ENCODE results near the gene EVPL. TPM values are rescaled to one million over a fixed set of nuclear protein-coding genes. Genes with fewer than 3 reads are reported as not detected.
A peak's percentile ranks its signal among the peaks of the same experiment; 100 is the strongest.
"Not testable (repeated sequence)": the region's sequence is repeated elsewhere in the genome, so short reads cannot be mapped to it uniquely, and the experiment has no call there.

The EVPL gene
- total and polyA plus RNA-seq, 7 donors = 2.9 to 23.5 (median 6.4) TPM

DNA sequence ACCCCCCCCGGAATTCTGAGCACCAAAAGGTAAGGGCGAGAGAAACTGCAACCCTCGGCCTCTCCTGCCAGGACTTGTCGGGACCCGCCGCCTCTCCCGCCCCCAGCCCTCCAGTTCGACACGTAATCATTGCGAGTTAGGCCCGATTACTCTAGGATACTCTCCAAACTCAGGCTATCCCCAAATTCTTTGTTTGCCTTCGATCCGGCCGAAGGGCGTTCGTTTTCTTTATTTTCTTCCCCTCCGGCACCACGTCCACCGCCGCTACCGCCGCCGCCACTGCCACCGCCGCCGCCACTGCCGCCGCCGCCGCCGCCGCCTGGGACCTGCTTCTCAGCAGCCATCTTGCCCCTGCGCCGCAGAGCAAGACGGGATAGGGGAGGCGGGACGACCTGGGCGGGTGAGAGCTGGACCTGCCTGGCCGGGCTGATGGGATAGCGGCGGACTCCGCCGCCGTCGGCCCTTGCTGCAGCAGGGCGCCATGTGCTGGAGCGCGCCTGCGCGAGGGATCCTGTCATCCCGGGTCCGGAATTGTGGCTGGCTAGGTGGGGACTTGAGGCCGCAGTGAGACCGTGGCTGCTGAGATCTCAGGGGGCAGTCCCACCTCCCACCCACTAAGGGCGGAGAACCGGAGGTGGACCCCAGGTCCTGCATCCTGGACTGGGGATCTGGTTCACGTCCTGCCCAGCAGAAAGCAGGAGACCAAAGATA is 45.2 kb upstream of the EVPL start, which contains the start of gene SRP68:
SRP68 (minus strand) TSS at position 370 of the 711 bp plus-strand sequence; CDS start at position 344, 26 bp downstream.
- H3K27me3 ChIP-seq = peaks cover 32 to 40% (median 39%) of the 10 kb centered on the region in 3 donors
- peaks cover 4 to 33% (median 10%) of the 10 kb centered on the region in 4 donors for H3K36me3 ChIP-seq
- H3K4me1 ChIP-seq = peaks cover 3 to 63% (median 55%) of the 10 kb centered on the region in 4 donors
- WGBS, 2 donors = 0 to 1% methylated on average over 57 of the region's 57 CpGs
- H3K9me3 ChIP-seq = no peaks in the 10 kb centered on the region
- peak within 1 kb of the TSS; percentile 72 to 82 (median 80) for H3K27ac ChIP-seq
- peak within 1 kb of the TSS; percentile 59 to 90 (median 82) for H3K4me3 ChIP-seq
- peak; percentile 95 for DNase-seq
- TF ChIP-seq EP300 (IDR thresholded peaks at IDR 0.05) (no peak), POLR2A (IDR thresholded peaks at IDR 0.05) (peak; percentile 28 to 61), POLR2AphosphoS5 (IDR thresholded peaks at IDR 0.05) (peak; percentile 63 to 88 (median 80))
- TF ChIP-seq, protein P1, sequence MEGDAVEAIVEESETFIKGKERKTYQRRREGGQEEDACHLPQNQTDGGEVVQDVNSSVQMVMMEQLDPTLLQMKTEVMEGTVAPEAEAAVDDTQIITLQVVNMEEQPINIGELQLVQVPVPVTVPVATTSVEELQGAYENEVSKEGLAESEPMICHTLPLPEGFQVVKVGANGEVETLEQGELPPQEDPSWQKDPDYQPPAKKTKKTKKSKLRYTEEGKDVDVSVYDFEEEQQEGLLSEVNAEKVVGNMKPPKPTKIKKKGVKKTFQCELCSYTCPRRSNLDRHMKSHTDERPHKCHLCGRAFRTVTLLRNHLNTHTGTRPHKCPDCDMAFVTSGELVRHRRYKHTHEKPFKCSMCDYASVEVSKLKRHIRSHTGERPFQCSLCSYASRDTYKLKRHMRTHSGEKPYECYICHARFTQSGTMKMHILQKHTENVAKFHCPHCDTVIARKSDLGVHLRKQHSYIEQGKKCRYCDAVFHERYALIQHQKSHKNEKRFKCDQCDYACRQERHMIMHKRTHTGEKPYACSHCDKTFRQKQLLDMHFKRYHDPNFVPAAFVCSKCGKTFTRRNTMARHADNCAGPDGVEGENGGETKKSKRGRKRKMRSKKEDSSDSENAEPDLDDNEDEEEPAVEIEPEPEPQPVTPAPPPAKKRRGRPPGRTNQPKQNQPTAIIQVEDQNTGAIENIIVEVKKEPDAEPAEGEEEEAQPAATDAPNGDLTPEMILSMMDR (IDR thresholded peaks at IDR 0.05) = no peak
- intact Hi-C loops (cut with DNase I) = loop anchor here (2.0 to 10.0 kb wide), 2 partner anchors 58 to 168 kb away; partner anchors contain the start of gene MRPL38

DNA sequence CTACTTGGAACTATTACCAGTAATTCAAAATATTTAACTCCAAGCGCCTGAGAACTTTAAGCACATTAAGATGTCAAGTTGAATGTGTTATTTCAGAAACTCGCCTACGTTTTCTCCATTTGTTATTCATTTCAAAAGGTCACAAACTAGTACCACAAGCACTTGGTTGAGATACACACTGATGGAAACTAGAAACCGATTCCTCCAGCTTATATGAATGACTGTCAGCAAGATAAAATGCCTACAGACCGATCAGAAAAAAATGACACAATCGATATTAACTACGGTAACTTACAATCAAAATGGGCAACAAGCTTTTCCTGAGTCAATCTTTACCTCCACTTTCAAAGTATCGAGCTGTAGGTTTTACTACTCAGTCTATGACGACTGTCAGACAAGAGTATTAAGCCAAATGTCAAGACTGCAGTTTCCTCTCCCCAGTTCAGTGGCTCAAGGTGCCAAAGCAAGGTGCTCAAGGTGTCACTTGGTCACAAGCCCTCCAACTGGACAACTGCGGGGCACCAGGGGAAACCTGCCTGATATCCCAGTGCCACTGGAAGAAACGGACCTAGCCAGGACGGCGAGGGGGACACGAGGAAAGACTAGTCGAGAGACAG is 44.5 kb upstream of the EVPL start:
- 5 to 12% methylated on average over 15 of the region's 15 CpGs for WGBS, 2 donors
- H3K36me3 ChIP-seq = peaks cover 11 to 40% (median 17%) of the 10 kb centered on the region in 4 donors
- peaks cover 26 to 33% (median 33%) of the 10 kb centered on the region in 3 donors for H3K27me3 ChIP-seq
- peaks cover 3 to 57% (median 49%) of the 10 kb centered on the region in 4 donors for H3K4me1 ChIP-seq
- H3K9me3 ChIP-seq = no peaks in the 10 kb centered on the region
- TF ChIP-seq, protein P1 (IDR thresholded peaks at IDR 0.05) = no peak
- no peak for TF ChIP-seq EP300 (IDR thresholded peaks at IDR 0.05)
- no peak for TF ChIP-seq POLR2A (IDR thresholded peaks at IDR 0.05)
- H3K4me3 ChIP-seq = peak overlapping the region; percentile 59 to 90 (median 82)
- peak overlapping the region; percentile 72 to 82 (median 80) for H3K27ac ChIP-seq
- DNase-seq = no peak
- intact Hi-C loops (cut with DNase I) = loop anchor here (2.0 to 10.0 kb wide), 2 partner anchors 57 to 167 kb away; partner anchors contain the start of gene MRPL38

DNA sequence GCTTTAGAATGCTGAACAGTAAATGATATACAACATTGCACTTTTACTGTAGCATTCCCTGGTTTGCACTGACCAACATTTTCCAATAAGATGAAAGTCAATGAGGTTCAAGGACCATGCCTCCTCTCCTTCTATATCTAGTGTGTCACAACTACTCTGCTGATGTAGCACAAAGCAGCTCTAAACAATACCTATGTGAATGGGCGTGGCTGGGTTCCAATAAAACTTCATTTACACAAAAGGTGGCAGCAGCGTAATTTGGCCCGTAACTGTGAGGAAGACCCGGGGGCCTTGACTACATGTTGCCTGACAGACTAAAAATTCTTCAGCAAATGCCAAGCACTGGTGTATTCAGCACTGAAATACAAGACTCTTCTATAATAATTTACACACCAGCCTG is 38.7 kb upstream of the EVPL start:
- Histone ChIP-seq H3K4me1 (peaks cover 0 to 15% (median 6%) of the 10 kb centered on the region in 4 donors), H3K27ac (no peak overlapping the region), H3K27me3 (no peaks in the 10 kb centered on the region), H3K4me3 (no peak overlapping the region), H3K9me3 (no peaks in the 10 kb centered on the region), H3K36me3 (peaks cover 45 to 94% (median 59%) of the 10 kb centered on the region in 4 donors)
- WGBS, 2 donors = 27 to 77% methylated on average over 4 of the region's 4 CpGs
- TF ChIP-seq POLR2A (IDR thresholded peaks at IDR 0.05) = no peak
- TF ChIP-seq, protein P1 (IDR thresholded peaks at IDR 0.05) = no peak
- no peak for TF ChIP-seq POLR2AphosphoS5 (IDR thresholded peaks at IDR 0.05)
- no peak for TF ChIP-seq EP300 (IDR thresholded peaks at IDR 0.05)
- intact Hi-C loops (cut with DNase I) = no loop called here
- DNase-seq = no peak

DNA sequence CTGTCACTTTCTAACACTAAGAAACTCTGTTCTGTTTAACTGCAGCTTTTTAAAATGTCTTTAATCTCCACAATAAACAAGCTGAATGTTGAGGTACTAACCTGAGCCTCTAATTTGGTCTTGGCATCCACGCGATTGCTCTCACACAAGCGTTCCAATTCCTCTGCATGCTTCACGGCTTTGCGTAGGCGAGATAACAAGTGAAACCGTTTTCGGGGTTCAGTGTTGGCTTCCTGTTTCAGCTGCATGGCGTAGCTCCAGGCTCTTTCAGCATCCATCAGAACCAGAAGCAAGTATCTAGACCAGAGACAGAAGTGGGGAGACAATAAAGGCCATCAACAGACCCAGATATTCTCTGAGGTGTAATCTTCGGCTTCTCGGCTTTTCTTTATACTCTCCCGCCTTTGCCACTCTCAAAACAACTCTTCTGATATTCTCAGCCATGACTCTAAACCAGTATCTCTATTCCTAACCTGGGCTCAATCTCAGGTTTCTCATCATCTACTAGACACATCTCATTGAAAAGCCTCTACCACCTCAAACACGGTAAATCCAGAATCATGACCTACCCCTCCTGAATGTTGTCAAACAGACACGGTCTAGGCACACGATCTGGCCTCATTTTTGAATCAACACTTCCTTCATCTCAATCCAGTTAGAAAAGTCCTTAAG is 36.9 kb upstream of the EVPL start:
- TF ChIP-seq, protein P1 (IDR thresholded peaks at IDR 0.05) = no peak
- TF ChIP-seq POLR2A (IDR thresholded peaks at IDR 0.05) = no peak
- TF ChIP-seq EP300 (IDR thresholded peaks at IDR 0.05) = no peak
- TF ChIP-seq POLR2AphosphoS5 (IDR thresholded peaks at IDR 0.05) = no peak
- no peak overlapping the region for H3K4me3 ChIP-seq
- H3K27ac ChIP-seq = no peak overlapping the region
- no peak for DNase-seq
- H3K36me3 ChIP-seq = peaks cover 50 to 95% (median 72%) of the 10 kb centered on the region in 4 donors
- H3K27me3 ChIP-seq = no peaks in the 10 kb centered on the region
- WGBS, 2 donors = 85 to 89% methylated on average over 15 of the region's 15 CpGs
- no peaks in the 10 kb centered on the region for H3K9me3 ChIP-seq
- no peaks in the 10 kb centered on the region for H3K4me1 ChIP-seq
- intact Hi-C loops (cut with DNase I) = no loop called here

DNA sequence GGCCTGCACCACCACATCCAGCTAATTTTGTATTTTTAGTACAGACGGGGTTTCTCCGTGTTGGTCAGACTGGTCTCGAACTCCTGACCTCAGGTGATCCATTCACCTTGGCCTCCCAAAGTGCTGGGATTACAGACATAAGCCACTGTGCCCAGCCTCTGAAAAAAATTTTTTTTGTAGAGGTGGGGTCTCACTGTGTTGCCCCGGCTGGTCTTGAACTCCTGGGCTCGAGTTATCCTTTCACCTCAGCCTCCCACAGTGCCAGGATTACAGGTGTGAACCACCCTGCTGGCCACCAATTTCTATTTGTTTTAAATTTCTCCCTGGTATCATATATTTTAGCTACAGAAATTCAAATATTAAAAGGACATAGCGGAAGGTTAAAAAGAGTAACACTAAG is 31.2 kb upstream of the EVPL start:
- H3K9me3 ChIP-seq; H3K27me3 ChIP-seq; DNase-seq; H3K4me3 ChIP-seq; H3K27ac ChIP-seq; intact Hi-C loops (cut with DNase I); H3K4me1 ChIP-seq: not testable (repeated sequence)
- H3K36me3 ChIP-seq = peaks cover 51 to 95% (median 71%) of the 10 kb centered on the region in 4 donors
- 87 to 88% methylated on average over 6 of the region's 6 CpGs for WGBS, 2 donors

Measured in sigmoid colon (tissue), 7 donors.